Esophagus squamous epithelium (tissue), 4 donors: ENCODE measurements around the gene SMU1.

Experiments
- CTCF ChIP-seq, 6 experiments: fragments of 450-650 bp in 4 of 6; fragments of 200-600 bp in 2 of 6; sonication (generic) in 2 of 6; IDR thresholded peaks; one replicate each; pipeline ENCODE4 v1.5.1; 2016 to 2019; ENCODE audit warnings: antibody characterized with exemption in 6 of 6, mild to moderate bottlenecking in 4 of 6, moderate library complexity in 4 of 6
- POLR2A ChIP-seq, 4 donors: fragments of 450-650 bp; IDR thresholded peaks; one replicate each; pipeline ENCODE4 v1.6.1; 2017; ENCODE audit warnings: antibody characterized with exemption in 4 of 4, mild to moderate bottlenecking in 4 of 4, moderate library complexity in 3 of 4

GRCh38 chr9:33023661-33024060 is 52.8 kb downstream of the SMU1 start:
- no peak for TF ChIP-seq POLR2A (IDR thresholded peaks at IDR 0.05)
- TF ChIP-seq CTCF (IDR thresholded peaks at IDR 0.05): no peak
